ENCODE measurements around the gene STAT3. TPM values are rescaled to one million over a fixed set of nuclear protein-coding genes. Genes with fewer than 3 reads are reported as not detected.
"Not testable (repeated sequence)": the region's sequence is repeated elsewhere in the genome, so short reads cannot be mapped to it uniquely, and the experiment has no call there.

Gene STAT3
- total and polyA plus RNA-seq, 7 donors, result 43.8 to 230 (median 129) TPM

GRCh38 chr17:42380935-42381334 is 7.3 kb downstream of the STAT3 start:
- TF ChIP-seq POLR2AphosphoS5 (IDR thresholded peaks at IDR 0.05) (no peak), CTCF (IDR thresholded peaks at IDR 0.05) (no peak)
- intact Hi-C loops (cut with DNase I), result no loop called here
- Histone ChIP-seq H3K27me3 (no peaks in the 10 kb centered on the region), H3K4me3 (no peak overlapping the region), H3K9me3 (no peaks in the 10 kb centered on the region), H3K27ac (peak overlapping the region in 3 of 4 donors; percentile 78 to 86 (median 80)), H3K4me1 (peaks cover 0 to 96% (median 66%) of the 10 kb centered on the region in 4 donors), H3K36me3 (no peaks in the 10 kb centered on the region)
- 82 to 84% methylated on average over 3 of the region's 3 CpGs for WGBS, 2 donors
- DNase-seq, result no peak

GRCh38 chr17:42378959-42379594 is 9.2 kb downstream of the STAT3 start:
- TF ChIP-seq POLR2AphosphoS5 (IDR thresholded peaks at IDR 0.05) (peak in 1 of 4 donors; percentile 13), POLR2A (IDR thresholded peaks at IDR 0.05) (no peak)
- Histone ChIP-seq H3K36me3 (no peaks in the 10 kb centered on the region), H3K27ac (peak overlapping the region; percentile 73 to 86 (median 79)), H3K27me3 (no peaks in the 10 kb centered on the region), H3K4me3 (peak overlapping the region; percentile 4 to 39 (median 35)), H3K4me1 (peaks cover 0 to 77% (median 51%) of the 10 kb centered on the region in 4 donors), H3K9me3 (no peaks in the 10 kb centered on the region)
- intact Hi-C loops (cut with DNase I), result no loop called here
- peak; percentile 25 for DNase-seq
- 0 to 4% methylated on average over 6 of the region's 6 CpGs for WGBS, 2 donors

- Histone ChIP-seq H3K27me3 (no peaks in the 10 kb centered on the region), H3K36me3 (no peaks in the 10 kb centered on the region), H3K4me1 (peaks cover 0 to 73% (median 49%) of the 10 kb centered on the region in 4 donors), H3K9me3 (no peaks in the 10 kb centered on the region), H3K4me3 (peak overlapping the region; percentile 4 to 39 (median 35)), H3K27ac (peak overlapping the region; percentile 73 to 86 (median 79))
- DNase-seq, result peak; percentile 14
- intact Hi-C loops (cut with DNase I), result no loop called here
- TF ChIP-seq POLR2A (IDR thresholded peaks at IDR 0.05) (no peak), EP300 (IDR thresholded peaks at IDR 0.05) (no peak), CTCF (IDR thresholded peaks at IDR 0.05) (no peak), POLR2AphosphoS5 (IDR thresholded peaks at IDR 0.05) (no peak)
- 17 to 37% methylated on average over 10 of the region's 10 CpGs for WGBS, 2 donors
Observed at GRCh38 chr17:42378359-42378958, 9.8 kb downstream of the STAT3 start.

GRCh38 chr17:42373896-42374295 is 14.3 kb downstream of the STAT3 start:
- DNase-seq, result no peak
- no peaks in the 10 kb centered on the region for H3K36me3 ChIP-seq
- intact Hi-C loops (cut with DNase I), result no loop called here
- TF ChIP-seq EP300 (IDR thresholded peaks at IDR 0.05) (no peak), CTCF (IDR thresholded peaks at IDR 0.05) (no peak), POLR2AphosphoS5 (IDR thresholded peaks at IDR 0.05) (no peak), POLR2A (IDR thresholded peaks at IDR 0.05) (no peak)
- no peaks in the 10 kb centered on the region for H3K27me3 ChIP-seq
- H3K4me1 ChIP-seq, result peaks cover 0 to 30% (median 25%) of the 10 kb centered on the region in 4 donors
- 92 to 95% methylated on average over 1 of the region's 1 CpG for WGBS, 2 donors
- no peak overlapping the region for H3K4me3 ChIP-seq
- no peaks in the 10 kb centered on the region for H3K9me3 ChIP-seq
- peak overlapping the region in 1 of 4 donors; percentile 86 for H3K27ac ChIP-seq

- no peak for DNase-seq
- Histone ChIP-seq H3K36me3 (no peaks in the 10 kb centered on the region), H3K9me3 (no peaks in the 10 kb centered on the region), H3K27ac (no peak overlapping the region), H3K4me3 (no peak overlapping the region), H3K27me3 (no peaks in the 10 kb centered on the region), H3K4me1 (peaks cover 0 to 21% (median 19%) of the 10 kb centered on the region in 4 donors)
- no peak for TF ChIP-seq POLR2A (IDR thresholded peaks at IDR 0.05)
- no peak for TF ChIP-seq CTCF (IDR thresholded peaks at IDR 0.05)
- no peak for TF ChIP-seq EP300 (IDR thresholded peaks at IDR 0.05)
- no peak for TF ChIP-seq POLR2AphosphoS5 (IDR thresholded peaks at IDR 0.05)
- intact Hi-C loops (cut with DNase I), result no loop called here
Observed at GRCh38 chr17:42372142-42372541, 16.1 kb downstream of the STAT3 start.

- H3K9me3 ChIP-seq; H3K27ac ChIP-seq; H3K4me3 ChIP-seq; intact Hi-C loops (cut with DNase I); H3K36me3 ChIP-seq; H3K27me3 ChIP-seq: not testable (repeated sequence)
- peak; percentile 15 for DNase-seq
- 80 to 82% methylated on average over 12 of the region's 12 CpGs for WGBS, 2 donors
- peaks cover 0 to 42% (median 38%) of the 10 kb centered on the region in 4 donors for H3K4me1 ChIP-seq
Observed at GRCh38 chr17:42368797-42369561, 19.3 kb downstream of the STAT3 start.

- H3K27me3 ChIP-seq; H3K9me3 ChIP-seq; H3K4me3 ChIP-seq; H3K36me3 ChIP-seq; H3K27ac ChIP-seq; intact Hi-C loops (cut with DNase I): not testable (repeated sequence)
- WGBS, 2 donors, result 80 to 83% methylated on average over 5 of the region's 5 CpGs
- peaks cover 0 to 47% (median 45%) of the 10 kb centered on the region in 4 donors for H3K4me1 ChIP-seq
- DNase-seq, result peak; percentile 6
Observed at GRCh38 chr17:42368310-42368709, 19.9 kb downstream of the STAT3 start.

All from sigmoid colon (tissue), 7 donors.